ENCODE results near the gene GSTK1. TPM values are rescaled to one million over a fixed set of nuclear protein-coding genes. Genes with fewer than 3 reads are reported as not detected.

Gene GSTK1
- total and polyA plus RNA-seq, 2 of the 8 experiments (the other 6 are each of a cell fraction or from before 2014, with no cell fraction given) = 25.5 to 32.5 TPM

- no peak for TF ChIP-seq ATF2 (IDR thresholded peaks at IDR 0.05; ENCODE audit: low read length)
These were observed 14.4 kb upstream of the GSTK1 start (continued) for GRCh38 chr7:143248761-143249354.
